Naive thymus-derived CD4-positive, alpha-beta T cell (primary cell): ENCODE data around the gene ANKS1B. TPM values are rescaled to one million over a fixed set of nuclear protein-coding genes. Genes with fewer than 3 reads are reported as not detected.
"Not testable (repeated sequence)": the region's sequence is repeated elsewhere in the genome, so short reads cannot be mapped to it uniquely, and the experiment has no call there.

Experiments
- ATAC-seq: fragments of 150-1000 bp; cut with Tn5 transposase; 2 replicates; pipeline ENCODE4 v1.10.0; 2021; ENCODE audit warnings: mild to moderate bottlenecking, moderate library complexity
- CTCF ChIA-PET: fragments of 350-600 bp; sonication (Branson Sonifier 250); formaldehyde crosslinking; loops from one replicate; lab custom pipeline; 2021; ENCODE audit warnings: antibody characterized with exemption; lab: Charles Lee
- POLR2A ChIA-PET: fragments of 350-600 bp; sonication (Branson Sonifier 250); formaldehyde crosslinking; loops from one replicate; lab custom pipeline; 2021; ENCODE audit warnings: antibody characterized with exemption, inconsistent platforms; lab: Charles Lee
- DNase-seq, 9 donors: peaks; one replicate each; pipeline versions ENCODE4 v3.0.0 to v3.0.0-alpha.2; 2020 to 2022; ENCODE audit warnings: mixed read lengths in 1 of 9
- H3K27ac ChIP-seq: one replicate; pipeline ENCODE4 v1.7.0; 2013; ENCODE audit warnings: mild to moderate bottlenecking, low read depth, low read length, moderate library complexity
- H3K27me3 ChIP-seq, 2 donors: one replicate each; pipeline ENCODE4 v1.7.0; 2013; ENCODE audit warnings: low read length in 2 of 2, mild to moderate bottlenecking in 2 of 2, moderate library complexity in 2 of 2; ENCODE audit not compliant: control insufficient read depth in 2 of 2, insufficient read depth in 2 of 2
- H3K36me3 ChIP-seq, 3 experiments: 1 replicate in 2 of 3; 2 replicates in 1 of 3; pipeline ENCODE4 v1.7.0; 2013; ENCODE audit warnings: low read length in 3 of 3, mild to moderate bottlenecking in 3 of 3, moderate library complexity in 1 of 3; ENCODE audit not compliant: insufficient read depth in 3 of 3, control insufficient read depth in 2 of 3
- H3K4me1 ChIP-seq, 2 donors: one replicate each; pipeline ENCODE4 v1.7.0; 2013; ENCODE audit warnings: low read length in 2 of 2, mild to moderate bottlenecking in 2 of 2, moderate library complexity in 1 of 2; ENCODE audit not compliant: control insufficient read depth in 2 of 2, insufficient read depth in 2 of 2
- H3K4me3 ChIP-seq: 2 replicates; pipeline ENCODE4 v1.7.0; 2013; ENCODE audit warnings: mild to moderate bottlenecking, low read length
- H3K9me3 ChIP-seq, 3 experiments: 1 replicate in 2 of 3; 2 replicates in 1 of 3; pipeline ENCODE4 v1.7.0; 2013; ENCODE audit warnings: low read length in 3 of 3; ENCODE audit not compliant: control insufficient read depth in 2 of 3
- H3K27ac Mint-ChIP-seq, 9 donors: one replicate each; pipeline ENCODE4 v1.8.0; 2020 to 2022; ENCODE audit warnings: mixed read lengths in 9 of 9, mild to moderate bottlenecking in 8 of 9, moderate library complexity in 5 of 9, inconsistent platforms in 2 of 9
- H3K27me3 Mint-ChIP-seq, 5 donors: one replicate each; pipeline ENCODE4 v1.8.0; 2021 to 2022; ENCODE audit warnings: mixed read lengths in 5 of 5, mild to moderate bottlenecking in 1 of 5
- H3K36me3 Mint-ChIP-seq, 5 donors: one replicate each; pipeline ENCODE4 v1.8.0; 2020 to 2022; ENCODE audit warnings: mixed read lengths in 5 of 5, mild to moderate bottlenecking in 3 of 5, inconsistent platforms in 1 of 5
- H3K4me1 Mint-ChIP-seq, 7 donors: one replicate each; pipeline ENCODE4 v1.8.0; 2020 to 2022; ENCODE audit warnings: mixed read lengths in 7 of 7, mild to moderate bottlenecking in 3 of 7, inconsistent platforms in 1 of 7
- H3K4me3 Mint-ChIP-seq, 10 donors: one replicate each; pipeline ENCODE4 v1.8.0; 2020 to 2022; ENCODE audit warnings: mild to moderate bottlenecking in 10 of 10, mixed read lengths in 10 of 10, moderate library complexity in 6 of 10, inconsistent platforms in 2 of 10
- H3K9me3 Mint-ChIP-seq, 11 donors: one replicate each; pipeline ENCODE4 v1.8.0; 2020 to 2022; ENCODE audit warnings: mixed read lengths in 11 of 11, mild to moderate bottlenecking in 4 of 11, inconsistent platforms in 1 of 11, moderate library complexity in 1 of 11
- intact Hi-C, 2 donors: fragments of 100-400 bp; cut with micrococcal nuclease; formaldehyde crosslinking; loops; one replicate each; pipeline ENCODE4 v1.15.1; 2023
- polyA plus RNA-seq, 2 donors: library from polyadenylated mRNA; unstranded; fragments of 300-500 nt; fragmentation: Illumina TruSeq; gene quantifications; one replicate each; pipeline ENCODE4 v1.2.3, GENCODE V29; 2021
- total RNA-seq, 6 experiments: library from RNA in 5 of 6; stranded (reverse) in 5 of 6; gene quantifications; 1 replicate in 5 of 6; 2 replicates in 1 of 6; pipeline ENCODE4 v1.2.3 and lab custom pipeline; 2021 to 2026

The ANKS1B gene
- total and polyA plus RNA-seq, 7 experiments from 2014 or later: 0.97 TPM; not detected in 6

DNA sequence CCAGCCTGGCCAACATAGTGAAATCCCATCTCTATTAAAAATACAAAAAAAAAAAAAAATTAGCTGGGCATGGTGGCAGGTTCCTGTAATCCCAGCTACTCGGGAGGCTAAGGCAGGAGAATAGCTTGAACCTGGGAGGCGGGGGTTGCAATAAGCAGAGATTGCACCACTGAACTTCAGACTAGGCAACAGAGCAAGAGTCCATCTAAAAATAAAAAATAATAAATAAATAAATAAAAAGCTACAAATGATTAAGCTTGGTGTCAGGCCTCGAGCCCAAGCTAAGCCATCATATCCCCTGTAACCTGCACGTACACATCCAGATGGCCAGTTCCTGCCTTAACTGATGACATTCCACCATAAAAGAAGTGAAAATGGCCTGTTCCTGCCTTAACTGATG is 269.8 kb downstream of the ANKS1B start:
- H3K4me1 Mint-ChIP-seq, intact Hi-C loops, H3K4me1 ChIP-seq, H3K36me3 Mint-ChIP-seq, H3K4me3 ChIP-seq, H3K4me3 Mint-ChIP-seq, H3K27me3 ChIP-seq, H3K27ac Mint-ChIP-seq, H3K9me3 ChIP-seq, H3K27me3 Mint-ChIP-seq, CTCF ChIA-PET, POLR2A ChIA-PET, H3K27ac ChIP-seq, DNase-seq, ATAC-seq, H3K36me3 ChIP-seq: not testable (repeated sequence)
- H3K9me3 Mint-ChIP-seq: peaks cover 0 to 19% (median 3%) of the 10 kb centered on the region in 11 donors

DNA sequence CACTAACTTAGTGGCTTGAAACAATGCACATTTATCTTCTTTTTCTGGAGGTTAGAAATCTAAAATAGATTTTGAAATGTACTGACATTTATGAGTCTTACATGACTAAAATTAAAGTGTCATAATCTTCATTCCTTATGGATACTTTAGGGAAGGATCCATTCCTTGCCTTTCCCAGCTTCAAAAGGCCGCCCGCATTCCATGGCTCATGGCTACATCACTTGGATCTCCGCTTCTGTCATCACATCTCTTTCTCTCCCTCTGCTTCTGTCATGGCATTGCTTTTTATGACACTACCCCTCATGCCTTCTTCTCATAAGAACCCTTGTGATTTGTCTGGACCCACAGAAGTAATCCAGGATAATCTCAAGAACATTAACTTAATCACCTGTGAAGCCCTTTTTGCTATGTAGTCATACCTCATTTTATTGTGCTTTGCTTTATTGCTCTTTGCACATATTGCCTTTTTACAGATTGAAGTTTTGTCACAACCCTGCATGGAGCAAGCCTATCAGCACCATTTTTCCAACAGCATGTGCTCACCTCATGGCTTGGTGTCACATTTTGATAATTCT is 270.7 kb downstream of the ANKS1B start:
- no peaks in the 10 kb centered on the region for H3K27me3 ChIP-seq
- POLR2A ChIA-PET: no interaction called here
- CTCF ChIA-PET: no interaction called here
- H3K36me3 Mint-ChIP-seq: no peaks in the 10 kb centered on the region
- ATAC-seq (no peak), DNase-seq (no peak)
- H3K27me3 Mint-ChIP-seq: no peaks in the 10 kb centered on the region
- no peak overlapping the region for H3K4me3 Mint-ChIP-seq
- intact Hi-C loops: no loop called here
- no peaks in the 10 kb centered on the region for H3K36me3 ChIP-seq
- peaks cover 0 to 19% (median 3%) of the 10 kb centered on the region in 11 donors for H3K9me3 Mint-ChIP-seq
- no peak overlapping the region for H3K27ac Mint-ChIP-seq
- no peak overlapping the region for H3K4me3 ChIP-seq
- no peaks in the 10 kb centered on the region for H3K9me3 ChIP-seq
- no peaks in the 10 kb centered on the region for H3K4me1 Mint-ChIP-seq
- no peak overlapping the region for H3K27ac ChIP-seq
- no peaks in the 10 kb centered on the region for H3K4me1 ChIP-seq

DNA sequence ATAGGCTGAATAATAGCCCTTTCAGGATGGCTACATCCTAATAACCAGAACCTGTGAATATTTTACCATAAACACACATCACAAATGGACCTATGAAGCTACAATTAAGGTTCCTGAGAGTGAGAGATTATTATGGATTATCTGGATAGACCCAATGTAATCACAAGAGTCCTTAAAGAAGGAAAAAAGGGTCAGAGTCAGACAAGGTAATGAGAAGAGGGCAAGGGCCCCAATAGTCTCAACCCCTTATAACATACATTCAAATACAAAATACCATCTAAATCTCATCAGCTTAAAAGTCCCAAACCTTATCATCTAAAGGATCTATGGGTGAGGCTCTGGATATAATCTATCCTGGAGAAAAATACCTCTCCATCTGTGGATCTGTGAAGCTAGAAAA is 272.5 kb downstream of the ANKS1B start:
- no peaks in the 10 kb centered on the region for H3K36me3 ChIP-seq
- ATAC-seq: no peak
- H3K9me3 Mint-ChIP-seq: peaks cover 0 to 19% (median 3%) of the 10 kb centered on the region in 11 donors
- H3K9me3 ChIP-seq: no peaks in the 10 kb centered on the region
- H3K4me3 Mint-ChIP-seq: no peak overlapping the region
- H3K27ac ChIP-seq: no peak overlapping the region
- CTCF ChIA-PET: no interaction called here
- no peaks in the 10 kb centered on the region for H3K27me3 ChIP-seq
- no peaks in the 10 kb centered on the region for H3K27me3 Mint-ChIP-seq
- no peaks in the 10 kb centered on the region for H3K4me1 Mint-ChIP-seq
- no peak overlapping the region for H3K27ac Mint-ChIP-seq
- H3K4me1 ChIP-seq: no peaks in the 10 kb centered on the region
- DNase-seq: no peak
- no peak overlapping the region for H3K4me3 ChIP-seq
- no peaks in the 10 kb centered on the region for H3K36me3 Mint-ChIP-seq
- intact Hi-C loops: no loop called here
- POLR2A ChIA-PET: no interaction called here

DNA sequence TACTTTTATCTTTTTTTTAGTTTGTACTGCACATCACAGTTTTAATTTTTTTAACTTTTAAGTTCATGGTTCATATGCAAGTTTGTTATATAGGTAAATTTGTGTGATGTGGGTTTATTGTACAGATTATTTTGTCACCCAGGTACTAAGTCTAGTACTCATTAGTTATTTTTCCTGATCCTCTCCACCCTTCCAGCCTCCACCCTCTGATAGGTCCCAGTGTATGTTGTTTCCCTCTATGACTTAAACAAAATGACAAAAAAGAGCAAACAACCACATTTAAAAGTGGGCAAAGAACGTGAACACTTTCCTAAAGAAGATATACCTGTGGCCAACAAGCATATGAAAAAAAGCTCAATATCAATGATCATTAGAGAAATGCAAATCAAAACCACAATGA is 273.5 kb downstream of the ANKS1B start:
- Mint-ChIP-seq H3K36me3 (no peaks in the 10 kb centered on the region), H3K4me1 (no peaks in the 10 kb centered on the region), H3K4me3 (no peak overlapping the region), H3K27me3 (no peaks in the 10 kb centered on the region), H3K27ac (no peak overlapping the region), H3K9me3 (peaks cover 0 to 19% (median 2%) of the 10 kb centered on the region in 11 donors)
- DNase-seq (no peak), ATAC-seq (no peak)
- no peaks in the 10 kb centered on the region for H3K36me3 ChIP-seq
- intact Hi-C loops: no loop called here
- no peak overlapping the region for H3K27ac ChIP-seq
- H3K4me3 ChIP-seq: no peak overlapping the region
- POLR2A ChIA-PET: no interaction called here
- H3K27me3 ChIP-seq: no peaks in the 10 kb centered on the region
- CTCF ChIA-PET: no interaction called here
- no peaks in the 10 kb centered on the region for H3K4me1 ChIP-seq
- H3K9me3 ChIP-seq: no peaks in the 10 kb centered on the region

DNA sequence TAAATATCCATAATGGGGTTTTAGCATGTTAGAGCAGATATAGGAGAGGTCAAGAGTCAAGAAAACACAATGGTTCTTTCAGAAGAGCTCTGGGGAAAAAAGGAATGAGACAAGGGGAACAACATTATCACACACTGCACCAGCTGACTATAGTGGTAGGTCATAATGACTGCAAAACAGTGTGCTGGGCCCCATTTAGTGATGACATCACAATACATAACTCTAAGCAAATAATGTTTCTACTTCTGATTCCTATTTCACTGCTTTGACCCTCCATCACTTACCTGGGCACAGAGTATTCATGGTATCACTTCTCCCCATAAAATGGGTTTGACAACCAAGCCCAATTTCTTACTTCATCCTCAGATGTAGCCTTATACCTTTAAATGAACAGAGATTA is 275.1 kb downstream of the ANKS1B start:
- Mint-ChIP-seq H3K9me3 (peaks cover 0 to 24% (median 2%) of the 10 kb centered on the region in 11 donors), H3K36me3 (no peaks in the 10 kb centered on the region), H3K4me3 (no peak overlapping the region), H3K27ac (no peak overlapping the region), H3K4me1 (no peaks in the 10 kb centered on the region), H3K27me3 (no peaks in the 10 kb centered on the region)
- H3K9me3 ChIP-seq: no peaks in the 10 kb centered on the region
- H3K36me3 ChIP-seq: no peaks in the 10 kb centered on the region
- ChIA-PET POLR2A (no interaction called here), CTCF (no interaction called here)
- no peaks in the 10 kb centered on the region for H3K27me3 ChIP-seq
- no peak overlapping the region for H3K4me3 ChIP-seq
- no peak for ATAC-seq
- no peak for DNase-seq
- no peak overlapping the region for H3K27ac ChIP-seq
- intact Hi-C loops: no loop called here
- no peaks in the 10 kb centered on the region for H3K4me1 ChIP-seq

DNA sequence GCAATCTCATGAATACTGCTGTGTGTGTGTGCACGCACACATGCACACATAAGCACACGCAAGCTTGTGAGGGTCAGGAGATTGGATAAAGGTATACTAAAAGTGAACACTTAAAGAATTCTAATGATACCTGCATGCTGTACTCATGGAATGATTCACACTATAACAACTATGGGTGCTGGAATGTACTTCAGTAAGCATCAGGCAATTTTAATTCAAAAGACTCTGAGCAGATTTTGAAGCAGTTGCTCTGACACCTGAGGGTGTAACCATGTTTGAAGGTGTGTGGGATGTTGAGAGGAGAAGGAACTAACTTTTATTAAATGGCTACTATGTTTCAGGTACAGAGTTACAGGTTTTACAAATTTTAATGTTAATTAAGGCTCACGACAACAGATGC is 275.6 kb downstream of the ANKS1B start:
- Histone ChIP-seq H3K27me3 (no peaks in the 10 kb centered on the region), H3K27ac (no peak overlapping the region), H3K36me3 (no peaks in the 10 kb centered on the region), H3K4me3 (no peak overlapping the region), H3K9me3 (no peaks in the 10 kb centered on the region), H3K4me1 (no peaks in the 10 kb centered on the region)
- Mint-ChIP-seq H3K27me3 (no peaks in the 10 kb centered on the region), H3K36me3 (no peaks in the 10 kb centered on the region), H3K4me1 (no peaks in the 10 kb centered on the region), H3K9me3 (peaks cover 0 to 22% (median 2%) of the 10 kb centered on the region in 11 donors), H3K27ac (no peak overlapping the region), H3K4me3 (no peak overlapping the region)
- ChIA-PET CTCF (no interaction called here), POLR2A (no interaction called here)
- DNase-seq (no peak), ATAC-seq (no peak)
- intact Hi-C loops: no loop called here

GRCh38 chr12:99707883-99708282 is 276.9 kb downstream of the ANKS1B start:
- ATAC-seq (no peak), DNase-seq (no peak)
- H3K9me3 Mint-ChIP-seq: peaks cover 0 to 23% (median 1%) of the 10 kb centered on the region in 11 donors
- CTCF ChIA-PET: no interaction called here
- intact Hi-C loops: no loop called here
- Histone ChIP-seq H3K27me3 (no peaks in the 10 kb centered on the region), H3K36me3 (no peaks in the 10 kb centered on the region), H3K4me3 (no peak overlapping the region), H3K9me3 (no peaks in the 10 kb centered on the region), H3K27ac (no peak overlapping the region), H3K4me1 (no peaks in the 10 kb centered on the region)
- H3K36me3 Mint-ChIP-seq: no peaks in the 10 kb centered on the region
- no peaks in the 10 kb centered on the region for H3K4me1 Mint-ChIP-seq
- H3K27me3 Mint-ChIP-seq: no peaks in the 10 kb centered on the region
- POLR2A ChIA-PET: no interaction called here
- no peak overlapping the region for H3K27ac Mint-ChIP-seq
- H3K4me3 Mint-ChIP-seq: no peak overlapping the region
